Endothelial cell (in vitro differentiated cells): Measurements from ENCODE around the gene CACNG7. TPM values are rescaled to one million over a fixed set of nuclear protein-coding genes. Genes with fewer than 3 reads are reported as not detected.
A peak's percentile ranks its signal among the peaks of the same experiment; 100 is the strongest.

Experiments
- DNase-seq: peaks from one replicate; pipeline ENCODE4 v3.0.0; 2021; ENCODE audit warnings: low spot score
- H3K27ac Mint-ChIP-seq: one replicate; pipeline ENCODE4 v1.8.0; 2021; ENCODE audit warnings: mixed read lengths, inconsistent platforms; ENCODE audit not compliant: unreplicated experiment
- H3K27me3 Mint-ChIP-seq: one replicate; pipeline ENCODE4 v1.8.0; 2021; ENCODE audit warnings: mild to moderate bottlenecking, moderate library complexity, mixed read lengths, inconsistent platforms; ENCODE audit not compliant: unreplicated experiment
- H3K36me3 Mint-ChIP-seq: one replicate; pipeline ENCODE4 v1.8.0; 2021; ENCODE audit warnings: mild to moderate bottlenecking, low read depth, mixed read lengths, inconsistent platforms; ENCODE audit not compliant: unreplicated experiment
- H3K4me1 Mint-ChIP-seq: one replicate; pipeline ENCODE4 v1.8.0; 2021; ENCODE audit warnings: mild to moderate bottlenecking, mixed read lengths, inconsistent platforms; ENCODE audit not compliant: unreplicated experiment
- H3K4me3 Mint-ChIP-seq: one replicate; pipeline ENCODE4 v1.8.0; 2021; ENCODE audit warnings: mild to moderate bottlenecking, mixed read lengths, inconsistent platforms; ENCODE audit not compliant: unreplicated experiment
- H3K9me3 Mint-ChIP-seq: one replicate; pipeline ENCODE4 v1.8.0; 2021; ENCODE audit warnings: mixed read lengths, inconsistent platforms; ENCODE audit not compliant: unreplicated experiment
- total RNA-seq: library from RNA; stranded (reverse); fragmentation: NEBNext Ultra II Directional; extraction: Animal tissue kit (Norgen Biotek cat#: 25700); gene quantifications from one replicate; pipeline ENCODE4 v1.2.1, GENCODE V29; 2021; ENCODE audit not compliant: unreplicated experiment
- TF ChIP-seq, protein P1 (sequence below): fragments of 200-600 bp; sonication (generic); IDR thresholded peaks from one replicate; pipeline ENCODE4 v1.5.0; 2021; ENCODE audit warnings: antibody characterized with exemption; ENCODE audit not compliant: unreplicated experiment

CACNG7 gene
- total RNA-seq, 1 donor from 2014 or later = 0.51 TPM

GRCh38 chr19:53909471-53910169 lies 542 bp downstream of the CACNG7 start:
- Mint-ChIP-seq H3K27me3 (peaks cover 38% of the 10 kb centered on the region), H3K9me3 (peaks cover 4% of the 10 kb centered on the region), H3K36me3 (peaks cover 8% of the 10 kb centered on the region), H3K4me3 (peak overlapping the region; percentile 35), H3K4me1 (peaks cover 27% of the 10 kb centered on the region), H3K27ac (peak overlapping the region; percentile 26)
- TF ChIP-seq, protein P1, sequence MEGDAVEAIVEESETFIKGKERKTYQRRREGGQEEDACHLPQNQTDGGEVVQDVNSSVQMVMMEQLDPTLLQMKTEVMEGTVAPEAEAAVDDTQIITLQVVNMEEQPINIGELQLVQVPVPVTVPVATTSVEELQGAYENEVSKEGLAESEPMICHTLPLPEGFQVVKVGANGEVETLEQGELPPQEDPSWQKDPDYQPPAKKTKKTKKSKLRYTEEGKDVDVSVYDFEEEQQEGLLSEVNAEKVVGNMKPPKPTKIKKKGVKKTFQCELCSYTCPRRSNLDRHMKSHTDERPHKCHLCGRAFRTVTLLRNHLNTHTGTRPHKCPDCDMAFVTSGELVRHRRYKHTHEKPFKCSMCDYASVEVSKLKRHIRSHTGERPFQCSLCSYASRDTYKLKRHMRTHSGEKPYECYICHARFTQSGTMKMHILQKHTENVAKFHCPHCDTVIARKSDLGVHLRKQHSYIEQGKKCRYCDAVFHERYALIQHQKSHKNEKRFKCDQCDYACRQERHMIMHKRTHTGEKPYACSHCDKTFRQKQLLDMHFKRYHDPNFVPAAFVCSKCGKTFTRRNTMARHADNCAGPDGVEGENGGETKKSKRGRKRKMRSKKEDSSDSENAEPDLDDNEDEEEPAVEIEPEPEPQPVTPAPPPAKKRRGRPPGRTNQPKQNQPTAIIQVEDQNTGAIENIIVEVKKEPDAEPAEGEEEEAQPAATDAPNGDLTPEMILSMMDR = no peak
- DNase-seq = no peak

DNA sequence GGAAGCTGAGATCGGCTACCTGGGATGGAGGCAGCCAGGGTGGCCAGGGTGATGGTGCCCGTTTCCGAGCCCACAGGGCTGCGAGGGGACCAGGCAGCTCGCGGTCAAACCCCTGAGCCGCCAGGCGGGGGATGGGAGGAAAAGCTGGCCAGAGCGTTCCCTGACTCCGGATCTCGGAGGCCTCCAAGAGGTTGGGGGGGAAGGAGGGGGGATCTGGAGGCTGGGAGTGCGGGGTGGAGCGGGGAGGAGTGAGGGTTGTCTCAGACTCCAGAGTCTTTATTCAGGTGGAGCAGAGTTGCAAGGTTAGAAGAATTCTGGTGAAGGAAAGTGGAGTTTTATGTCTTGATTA lies 1.1 kb downstream of the CACNG7 start:
- Mint-ChIP-seq H3K27me3 (peaks cover 38% of the 10 kb centered on the region), H3K9me3 (peaks cover 4% of the 10 kb centered on the region), H3K4me3 (peak overlapping the region; percentile 63), H3K27ac (peak overlapping the region; percentile 26), H3K4me1 (peaks cover 25% of the 10 kb centered on the region), H3K36me3 (peaks cover 8% of the 10 kb centered on the region)
- no peak for DNase-seq
- TF ChIP-seq, protein P1 = no peak

- peaks cover 15% of the 10 kb centered on the region for H3K4me1 Mint-ChIP-seq
- H3K36me3 Mint-ChIP-seq = peaks cover 11% of the 10 kb centered on the region
- TF ChIP-seq, protein P1 = peak; percentile 66
- H3K27ac Mint-ChIP-seq = no peak overlapping the region
- H3K9me3 Mint-ChIP-seq = peaks cover 1% of the 10 kb centered on the region
- H3K4me3 Mint-ChIP-seq = no peak overlapping the region
- DNase-seq = peak; percentile 47
- peaks cover 24% of the 10 kb centered on the region for H3K27me3 Mint-ChIP-seq
These were observed 3.6 kb downstream of the CACNG7 start for GRCh38 chr19:53912653-53913052.

DNA sequence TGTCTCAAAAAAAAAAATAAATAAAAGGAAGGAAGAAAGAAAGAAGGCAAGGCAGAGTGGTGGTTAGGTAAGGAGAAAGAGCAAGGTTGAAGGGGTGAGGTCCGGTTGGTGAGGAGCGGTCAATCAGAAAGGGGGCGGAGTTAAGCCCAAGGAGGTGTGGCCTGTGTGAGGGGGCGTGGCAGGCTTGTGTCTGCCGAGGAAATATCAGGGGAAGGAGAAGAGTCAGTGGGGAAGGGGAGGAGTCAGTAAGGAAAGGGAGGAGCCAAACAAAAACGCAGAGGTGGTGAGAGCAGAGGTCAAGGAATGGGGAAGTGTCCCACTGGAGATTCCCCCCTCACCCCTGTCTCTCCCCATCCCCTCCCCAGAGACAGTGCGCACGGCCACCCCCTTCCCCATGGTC lies 5.9 kb downstream of the CACNG7 start:
- no peak overlapping the region for H3K27ac Mint-ChIP-seq
- H3K4me3 Mint-ChIP-seq = no peak overlapping the region
- no peak for DNase-seq
- peaks cover 14% of the 10 kb centered on the region for H3K27me3 Mint-ChIP-seq
- TF ChIP-seq, protein P1 = no peak
- H3K9me3 Mint-ChIP-seq = no peaks in the 10 kb centered on the region
- H3K36me3 Mint-ChIP-seq = peaks cover 7% of the 10 kb centered on the region
- peaks cover 5% of the 10 kb centered on the region for H3K4me1 Mint-ChIP-seq

DNA sequence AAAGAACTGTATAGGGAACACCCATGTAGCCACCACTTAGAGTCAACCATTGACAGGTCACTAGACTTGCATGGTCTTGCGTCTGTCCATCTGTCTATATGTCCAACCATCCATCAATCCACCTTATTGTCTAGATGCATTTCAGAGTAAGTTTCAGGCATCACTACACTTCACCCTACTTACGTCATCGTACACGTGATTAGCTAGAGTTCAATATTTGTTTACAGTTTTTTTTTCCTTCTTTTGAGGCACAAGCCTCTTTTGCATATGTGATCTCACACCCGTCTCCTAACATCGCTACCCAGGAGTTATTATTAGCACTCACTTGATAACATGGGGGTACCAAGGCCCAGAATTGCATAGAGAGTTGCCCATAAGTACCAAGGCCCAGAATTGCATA lies 6.9 kb downstream of the CACNG7 start:
- Mint-ChIP-seq H3K36me3 (peaks cover 3% of the 10 kb centered on the region), H3K4me3 (no peak overlapping the region)
- DNase-seq = no peak

More for the DNA sequence above, 6.9 kb downstream of the CACNG7 start:
- Mint-ChIP-seq H3K27ac (no peak overlapping the region), H3K4me1 (no peaks in the 10 kb centered on the region), H3K9me3 (no peaks in the 10 kb centered on the region), H3K27me3 (peaks cover 6% of the 10 kb centered on the region)
- TF ChIP-seq, protein P1 = no peak
